ENCODE data around the gene CFAP77.

DNA sequence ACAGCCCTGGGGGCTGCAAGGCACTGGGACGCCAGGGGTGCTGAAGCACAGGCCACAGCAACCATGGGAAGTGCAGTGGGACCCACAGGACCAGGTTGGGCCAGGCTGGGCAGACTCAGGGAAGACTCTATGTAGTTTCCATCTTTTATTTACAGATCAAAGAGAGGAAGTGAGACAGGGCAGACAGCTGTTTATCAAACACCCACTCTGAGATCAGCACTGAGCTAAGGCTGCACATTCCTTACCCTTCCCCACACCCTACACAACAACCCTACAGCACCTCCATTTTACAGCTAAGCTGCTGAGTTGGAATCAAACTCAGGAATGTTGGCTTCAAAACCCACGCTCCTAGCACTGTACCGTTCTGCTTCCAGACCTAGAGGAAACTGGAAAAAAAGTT is 192.2 kb downstream of the CFAP77 start:
- TF ChIP-seq, protein P1, sequence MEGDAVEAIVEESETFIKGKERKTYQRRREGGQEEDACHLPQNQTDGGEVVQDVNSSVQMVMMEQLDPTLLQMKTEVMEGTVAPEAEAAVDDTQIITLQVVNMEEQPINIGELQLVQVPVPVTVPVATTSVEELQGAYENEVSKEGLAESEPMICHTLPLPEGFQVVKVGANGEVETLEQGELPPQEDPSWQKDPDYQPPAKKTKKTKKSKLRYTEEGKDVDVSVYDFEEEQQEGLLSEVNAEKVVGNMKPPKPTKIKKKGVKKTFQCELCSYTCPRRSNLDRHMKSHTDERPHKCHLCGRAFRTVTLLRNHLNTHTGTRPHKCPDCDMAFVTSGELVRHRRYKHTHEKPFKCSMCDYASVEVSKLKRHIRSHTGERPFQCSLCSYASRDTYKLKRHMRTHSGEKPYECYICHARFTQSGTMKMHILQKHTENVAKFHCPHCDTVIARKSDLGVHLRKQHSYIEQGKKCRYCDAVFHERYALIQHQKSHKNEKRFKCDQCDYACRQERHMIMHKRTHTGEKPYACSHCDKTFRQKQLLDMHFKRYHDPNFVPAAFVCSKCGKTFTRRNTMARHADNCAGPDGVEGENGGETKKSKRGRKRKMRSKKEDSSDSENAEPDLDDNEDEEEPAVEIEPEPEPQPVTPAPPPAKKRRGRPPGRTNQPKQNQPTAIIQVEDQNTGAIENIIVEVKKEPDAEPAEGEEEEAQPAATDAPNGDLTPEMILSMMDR (IDR thresholded peaks at IDR 0.05; ENCODE audit: low read depth, low read length): no peak
- no peak for TF ChIP-seq POLR2A (IDR thresholded peaks at IDR 0.05; ENCODE audit: extremely low read depth, insufficient read length)
- TF ChIP-seq MYC (IDR thresholded peaks at IDR 0.05; ENCODE audit: low read depth, low read length): no peak
- TF ChIP-seq, protein P2, sequence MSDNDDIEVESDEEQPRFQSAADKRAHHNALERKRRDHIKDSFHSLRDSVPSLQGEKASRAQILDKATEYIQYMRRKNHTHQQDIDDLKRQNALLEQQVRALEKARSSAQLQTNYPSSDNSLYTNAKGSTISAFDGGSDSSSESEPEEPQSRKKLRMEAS (IDR thresholded peaks at IDR 0.05; ENCODE audit: low read depth, low read length): no peak

Measured in NB4 (cell line).